Neutrophil (primary cell): ENCODE measurements around the gene SH3YL1.

Experiments
- H3K27ac ChIP-seq: fragments of 200-600 bp; sonication (generic); 2 replicates; pipeline ENCODE4 v1.5.1; 2016; ENCODE audit warnings: mild to moderate bottlenecking, moderate library complexity
- H3K27me3 ChIP-seq: fragments of 200-600 bp; sonication (generic); 2 replicates; pipeline ENCODE4 v1.6.0; 2016; ENCODE audit warnings: mild to moderate bottlenecking
- H3K36me3 ChIP-seq: fragments of 200-600 bp; sonication (generic); 2 replicates; pipeline ENCODE4 v1.5.1; 2017
- H3K4me1 ChIP-seq, 2 experiments: fragments of 200-600 bp in 1 of 2; sonication (generic) in 1 of 2; 1 replicate in 1 of 2; 2 replicates in 1 of 2; pipeline versions ENCODE4 v1.5.1 to v1.6.1; 2013 to 2016; ENCODE audit warnings: low read depth in 1 of 2, low read length in 1 of 2, mild to moderate bottlenecking in 1 of 2, moderate library complexity in 1 of 2; ENCODE audit not compliant: control insufficient read depth in 1 of 2, insufficient read depth in 1 of 2
- H3K4me3 ChIP-seq, 2 experiments: fragments of 200-600 bp in 1 of 2; sonication (generic) in 1 of 2; 1 replicate in 1 of 2; 2 replicates in 1 of 2; pipeline ENCODE4 v1.5.1; 2013 to 2016; ENCODE audit warnings: low read depth in 1 of 2, low read length in 1 of 2, mild to moderate bottlenecking in 1 of 2, moderate library complexity in 1 of 2
- H3K9me3 ChIP-seq: fragments of 200-600 bp; sonication (generic); 2 replicates; pipeline ENCODE4 v1.5.1; 2016
- TF ChIP-seq, protein P1 (sequence below): fragments of 200-600 bp; sonication (generic); IDR thresholded peaks from 2 replicates; pipeline ENCODE4 v1.5.1; 2016; ENCODE audit warnings: antibody characterized with exemption

Gene SH3YL1

DNA sequence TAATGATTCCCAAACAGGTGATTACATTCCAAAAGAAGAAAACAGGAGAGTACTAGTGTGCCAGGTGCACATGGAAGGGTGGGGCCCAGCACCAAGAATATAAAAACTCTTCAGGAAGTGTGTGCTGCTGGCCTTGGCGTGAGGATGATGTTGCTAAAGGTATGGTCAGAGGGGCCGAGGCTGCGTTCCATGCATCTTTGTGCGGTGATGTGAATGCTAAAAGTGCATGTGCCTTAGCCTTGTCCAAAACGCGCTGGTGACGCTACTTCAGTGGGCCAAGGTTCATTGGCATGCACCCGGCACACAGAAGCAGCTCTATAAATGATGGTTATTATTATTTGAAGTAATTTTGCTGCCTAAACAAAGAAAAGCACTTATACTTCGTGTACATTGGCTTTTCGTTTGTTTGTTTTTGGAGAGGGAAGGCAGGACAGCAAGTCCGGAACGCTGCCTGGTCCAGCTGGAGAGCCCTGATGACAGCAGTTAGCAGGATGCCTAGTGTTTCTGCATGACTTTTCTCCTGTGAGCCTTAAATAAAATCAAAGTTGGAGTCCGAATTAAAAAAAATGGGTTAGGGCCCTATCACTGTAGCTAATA, 21.2 kb upstream of the SH3YL1 start:
- Histone ChIP-seq H3K27me3 (peaks cover 59% of the 10 kb centered on the region), H3K4me3 (no peak overlapping the region), H3K9me3 (no peaks in the 10 kb centered on the region), H3K27ac (no peak overlapping the region), H3K36me3 (peaks cover 24% of the 10 kb centered on the region), H3K4me1 (peaks cover 0 to 20% of the 10 kb centered on the region in 2 experiments)
- TF ChIP-seq, protein P1, sequence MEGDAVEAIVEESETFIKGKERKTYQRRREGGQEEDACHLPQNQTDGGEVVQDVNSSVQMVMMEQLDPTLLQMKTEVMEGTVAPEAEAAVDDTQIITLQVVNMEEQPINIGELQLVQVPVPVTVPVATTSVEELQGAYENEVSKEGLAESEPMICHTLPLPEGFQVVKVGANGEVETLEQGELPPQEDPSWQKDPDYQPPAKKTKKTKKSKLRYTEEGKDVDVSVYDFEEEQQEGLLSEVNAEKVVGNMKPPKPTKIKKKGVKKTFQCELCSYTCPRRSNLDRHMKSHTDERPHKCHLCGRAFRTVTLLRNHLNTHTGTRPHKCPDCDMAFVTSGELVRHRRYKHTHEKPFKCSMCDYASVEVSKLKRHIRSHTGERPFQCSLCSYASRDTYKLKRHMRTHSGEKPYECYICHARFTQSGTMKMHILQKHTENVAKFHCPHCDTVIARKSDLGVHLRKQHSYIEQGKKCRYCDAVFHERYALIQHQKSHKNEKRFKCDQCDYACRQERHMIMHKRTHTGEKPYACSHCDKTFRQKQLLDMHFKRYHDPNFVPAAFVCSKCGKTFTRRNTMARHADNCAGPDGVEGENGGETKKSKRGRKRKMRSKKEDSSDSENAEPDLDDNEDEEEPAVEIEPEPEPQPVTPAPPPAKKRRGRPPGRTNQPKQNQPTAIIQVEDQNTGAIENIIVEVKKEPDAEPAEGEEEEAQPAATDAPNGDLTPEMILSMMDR = no peak

DNA sequence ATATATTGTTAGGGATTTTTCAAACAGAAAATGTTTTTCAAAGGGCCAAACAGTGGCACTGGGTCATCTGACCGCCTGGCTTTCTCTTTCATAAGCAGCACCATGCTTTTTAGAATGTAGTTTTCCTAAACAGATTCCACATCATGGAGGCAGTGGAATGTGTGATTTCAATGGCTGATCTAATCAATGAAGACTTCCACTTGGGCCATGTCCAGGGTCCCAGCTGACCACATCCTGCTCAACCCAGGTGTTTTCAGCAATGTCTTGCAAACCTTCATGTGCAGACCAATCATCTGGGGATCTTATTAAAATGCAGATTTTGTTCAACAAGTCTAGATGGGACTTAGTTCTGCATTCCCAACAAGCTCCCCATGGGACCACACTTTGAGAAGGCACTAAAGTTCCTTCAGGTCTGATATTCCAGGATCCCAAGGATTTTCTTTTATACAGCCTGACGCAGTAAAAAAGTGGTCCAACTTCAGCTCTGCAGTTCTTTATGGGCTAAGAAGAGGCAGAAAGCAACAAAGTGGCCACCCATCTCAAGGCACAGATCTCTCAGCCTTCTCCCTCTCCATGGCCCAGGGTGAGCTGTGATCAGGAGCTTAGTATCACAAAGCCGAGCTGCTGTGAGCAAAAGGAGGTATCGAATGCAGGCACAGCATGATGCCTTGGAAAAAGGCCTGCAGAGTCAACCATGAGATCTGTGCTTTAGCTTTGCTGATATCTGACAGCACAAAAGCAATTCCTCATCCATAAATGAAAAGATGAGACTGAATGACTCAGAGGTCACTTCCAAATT, 20.4 kb upstream of the SH3YL1 start:
- Histone ChIP-seq H3K4me1 (peaks cover 0 to 14% of the 10 kb centered on the region in 2 experiments), H3K27me3 (peaks cover 51% of the 10 kb centered on the region), H3K4me3 (no peak overlapping the region), H3K36me3 (peaks cover 32% of the 10 kb centered on the region), H3K27ac (no peak overlapping the region), H3K9me3 (no peaks in the 10 kb centered on the region)
- TF ChIP-seq, protein P1 = no peak

DNA sequence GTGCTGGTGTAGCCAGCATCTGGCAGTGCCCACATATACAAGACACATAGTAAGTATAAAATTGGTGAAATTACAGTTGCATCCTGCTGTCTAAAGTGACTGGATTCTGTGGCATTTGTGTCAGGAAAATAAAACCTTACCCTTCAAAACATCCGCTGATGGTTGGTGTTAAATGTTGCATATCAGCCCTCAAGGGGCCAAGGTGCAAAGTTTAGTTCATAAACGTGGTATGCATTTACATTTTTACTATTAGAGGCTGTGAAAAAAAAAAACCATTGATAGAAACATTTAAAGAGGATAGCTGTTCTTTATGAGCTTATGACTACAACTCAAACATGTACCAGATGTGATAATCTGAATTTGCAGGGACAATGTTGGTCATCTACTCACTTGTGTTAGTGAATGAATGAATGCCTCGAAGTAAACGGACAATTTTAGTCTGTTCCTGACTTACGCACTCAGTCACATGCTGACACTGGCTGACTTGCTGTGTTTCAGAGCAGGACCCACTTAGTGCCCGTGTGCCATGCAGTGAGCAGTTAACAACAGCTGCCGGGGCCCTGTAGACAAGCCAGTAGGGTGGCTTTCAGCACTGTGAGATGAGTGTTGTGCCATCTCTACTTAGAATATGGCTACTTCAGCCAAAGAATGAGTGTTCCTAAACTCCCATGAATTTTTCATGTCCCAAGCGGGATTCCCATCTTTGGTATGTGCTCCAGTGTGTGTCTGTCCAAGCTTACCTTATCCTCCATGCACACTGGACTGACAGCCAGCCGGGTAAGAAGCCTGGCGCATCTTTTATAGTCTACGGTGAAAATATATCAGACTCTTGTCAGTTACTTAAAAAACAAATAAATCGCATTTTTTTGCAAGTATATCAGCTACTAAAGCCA, 18.8 kb upstream of the SH3YL1 start:
- Histone ChIP-seq H3K27ac (no peak overlapping the region), H3K36me3 (peaks cover 46% of the 10 kb centered on the region), H3K27me3 (peaks cover 35% of the 10 kb centered on the region), H3K9me3 (no peaks in the 10 kb centered on the region), H3K4me1 (peaks cover 0 to 2% of the 10 kb centered on the region in 2 experiments), H3K4me3 (no peak overlapping the region)
- TF ChIP-seq, protein P1 = no peak

DNA sequence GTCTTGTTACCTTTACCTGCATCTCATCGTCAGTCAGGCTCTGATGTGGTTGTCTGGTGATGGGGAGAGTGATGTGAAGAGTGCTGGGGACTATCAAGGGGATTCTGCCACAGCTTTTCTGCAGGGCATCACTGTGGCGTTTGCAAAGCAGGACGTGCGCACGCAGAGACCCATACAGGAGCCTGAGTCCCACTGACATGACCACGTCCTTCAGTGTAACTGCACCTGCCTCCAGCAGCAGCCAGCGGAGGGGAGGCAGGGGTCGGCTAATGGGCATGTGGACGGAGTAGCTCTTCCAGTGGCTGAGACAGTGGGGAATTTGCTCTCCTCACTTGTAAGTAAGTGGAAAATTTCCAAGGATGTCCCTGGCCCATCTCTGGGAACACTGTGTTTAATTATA, 17.5 kb upstream of the SH3YL1 start:
- H3K36me3 ChIP-seq = peaks cover 54% of the 10 kb centered on the region
- no peak overlapping the region for H3K4me3 ChIP-seq
- TF ChIP-seq, protein P1 = no peak
- H3K27ac ChIP-seq = no peak overlapping the region
- H3K27me3 ChIP-seq = peaks cover 23% of the 10 kb centered on the region
- no peaks in the 10 kb centered on the region for H3K4me1 ChIP-seq
- no peaks in the 10 kb centered on the region for H3K9me3 ChIP-seq

DNA sequence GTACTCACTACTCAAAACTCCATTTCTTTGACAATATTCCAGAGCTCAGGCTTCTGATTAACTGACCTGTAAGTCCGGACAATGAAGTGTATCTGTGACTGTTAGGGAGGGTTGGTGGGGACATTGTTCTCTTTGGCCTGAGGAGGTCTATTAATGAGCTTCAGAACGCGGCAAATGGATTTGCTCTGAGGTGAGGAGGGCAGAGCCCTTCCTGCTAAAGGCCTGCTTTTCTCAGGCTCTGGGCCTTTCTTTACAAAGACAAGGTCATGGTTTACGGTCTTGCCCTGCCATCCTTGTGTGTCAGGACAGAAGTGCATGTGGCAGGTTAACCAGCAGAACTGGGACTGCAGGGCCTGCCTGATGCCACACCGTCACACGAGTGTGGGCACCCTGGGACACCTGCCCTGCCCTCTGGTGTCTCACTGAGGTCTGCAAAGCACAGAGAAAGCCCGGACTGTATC, 16.8 kb upstream of the SH3YL1 start:
- no peak overlapping the region for H3K27ac ChIP-seq

More for the DNA sequence above, 16.8 kb upstream of the SH3YL1 start:
- TF ChIP-seq, protein P1 = no peak
- H3K9me3 ChIP-seq = no peaks in the 10 kb centered on the region
- H3K4me3 ChIP-seq = no peak overlapping the region
- H3K4me1 ChIP-seq = no peaks in the 10 kb centered on the region
- peaks cover 16% of the 10 kb centered on the region for H3K27me3 ChIP-seq
- peaks cover 54% of the 10 kb centered on the region for H3K36me3 ChIP-seq
